HG03378 (cell line): Measurements from ENCODE around the gene CT45A8.
"Not testable (repeated sequence)": the region's sequence is repeated elsewhere in the genome, so short reads cannot be mapped to it uniquely, and the experiment has no call there.

Experiments used
- ATAC-seq: cut with Tn5 transposase; IDR thresholded peaks from one replicate; pipeline ENCODE4 v1.9.1; 2021; ENCODE audit warnings: mild to moderate bottlenecking, moderate library complexity; ENCODE audit not compliant: unreplicated experiment

Gene CT45A8, protein sequence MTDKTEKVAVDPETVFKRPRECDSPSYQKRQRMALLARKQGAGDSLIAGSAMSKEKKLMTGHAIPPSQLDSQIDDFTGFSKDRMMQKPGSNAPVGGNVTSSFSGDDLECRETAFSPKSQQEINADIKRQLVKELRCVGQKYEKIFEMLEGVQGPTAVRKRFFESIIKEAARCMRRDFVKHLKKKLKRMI

DNA sequence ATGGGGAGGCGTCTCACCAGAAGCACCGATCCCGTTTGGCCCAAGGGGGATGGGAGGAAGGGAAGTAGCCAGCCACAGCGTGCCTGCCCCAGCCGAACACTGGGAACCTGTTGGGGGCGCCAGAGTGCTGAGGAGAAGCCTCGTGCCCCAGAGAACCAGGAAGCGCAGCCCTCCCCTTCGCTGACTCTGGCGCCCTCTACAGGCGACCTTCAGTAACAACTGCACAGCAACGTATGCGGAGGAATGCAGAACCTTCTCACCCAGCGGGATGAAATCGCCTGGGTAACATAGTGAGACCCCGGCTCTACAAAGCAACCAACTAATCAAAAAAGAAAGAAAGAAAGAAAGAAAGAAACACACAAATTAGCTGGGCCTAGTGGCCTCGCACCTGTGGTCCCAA lies at the start of gene CT45A8:
Gene CT45A8, minus strand, starts transcription at position 101 of the 400 bp plus-strand sequence. CDS start 3,755 bp downstream, outside the sequence.
- ATAC-seq = not testable (repeated sequence)

DNA sequence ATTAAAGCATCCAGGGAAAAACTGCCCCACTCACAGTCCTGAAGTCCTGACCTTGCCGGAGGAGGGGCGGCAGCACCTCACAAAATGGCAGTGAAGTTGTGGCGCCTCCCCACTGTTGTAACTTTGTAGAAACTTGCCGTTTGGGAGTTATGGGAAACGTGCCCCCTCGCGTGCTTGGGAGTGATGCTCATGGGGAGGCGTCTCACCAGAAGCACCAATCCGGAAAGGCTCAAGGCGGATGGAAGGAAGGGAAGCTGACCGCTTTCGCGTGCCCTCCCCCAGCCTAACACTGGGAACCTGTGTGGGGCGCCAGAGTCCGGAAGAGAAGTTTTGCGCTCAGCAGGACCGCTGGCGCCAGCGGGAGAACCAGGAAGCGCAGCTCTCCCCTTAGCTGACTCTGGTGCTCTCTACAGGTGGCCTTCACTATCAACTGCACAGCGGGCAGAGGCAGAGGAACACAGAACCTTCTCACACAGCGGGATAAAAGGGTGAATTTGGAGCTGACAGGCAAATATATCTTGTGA lies 39.0 kb upstream of the CT45A8 start, which contains the start of the genes CT45A10 and SAGE1:
Gene CT45A10, minus strand, starts transcription at position 151 of the 524 bp plus-strand sequence. CDS start 8,100 bp downstream, outside the sequence.
Gene SAGE1, plus strand, starts transcription at position 423 of the 524 bp plus-strand sequence. CDS start 2,527 bp downstream, outside the sequence.
- ATAC-seq = no peak

DNA sequence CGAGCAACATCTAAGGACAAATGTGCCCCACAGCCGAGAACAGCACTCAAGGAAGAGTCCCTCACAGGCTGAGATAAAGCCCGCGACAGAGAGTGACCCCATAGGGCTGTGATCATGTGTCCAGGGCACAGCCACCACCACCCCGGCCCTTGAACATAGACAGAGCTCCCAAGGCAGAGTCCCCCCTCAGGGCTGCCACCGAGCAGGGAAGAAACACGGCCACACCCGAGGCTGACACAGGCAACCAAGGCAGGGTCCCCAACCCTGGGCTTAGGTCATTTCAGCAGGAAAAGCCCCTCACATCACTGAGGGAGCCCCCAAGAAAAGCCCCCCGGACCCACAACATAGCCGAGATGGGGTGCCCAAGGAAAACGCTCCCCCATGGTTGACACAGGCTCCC lies 38.4 kb upstream of the CT45A8 start:
- ATAC-seq = no peak

DNA sequence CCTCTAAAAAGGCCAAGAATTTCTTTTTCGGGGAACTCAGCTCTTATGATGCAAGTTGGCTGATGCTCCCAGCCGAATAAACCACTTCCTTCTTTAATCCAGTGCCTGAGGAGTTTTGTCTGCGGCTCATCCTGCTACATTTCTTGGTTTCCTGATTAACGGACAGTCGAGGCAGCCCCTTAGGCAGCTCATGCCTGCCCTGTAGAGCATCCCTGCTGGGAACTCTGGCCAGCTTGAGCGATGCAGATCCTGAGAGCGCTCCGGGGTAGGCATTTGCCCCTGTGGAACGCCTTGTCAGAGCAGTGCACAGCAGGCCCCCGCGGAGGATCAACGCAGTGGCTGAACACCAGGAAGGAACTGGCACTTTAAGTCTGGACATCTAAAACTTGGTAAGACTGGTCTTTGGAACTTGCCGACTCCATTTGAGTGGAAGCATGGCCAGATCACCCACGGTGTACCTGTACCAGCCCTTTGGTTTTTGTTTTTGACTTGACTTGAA lies 35.8 kb upstream of the CT45A8 start:
- no peak for ATAC-seq

DNA sequence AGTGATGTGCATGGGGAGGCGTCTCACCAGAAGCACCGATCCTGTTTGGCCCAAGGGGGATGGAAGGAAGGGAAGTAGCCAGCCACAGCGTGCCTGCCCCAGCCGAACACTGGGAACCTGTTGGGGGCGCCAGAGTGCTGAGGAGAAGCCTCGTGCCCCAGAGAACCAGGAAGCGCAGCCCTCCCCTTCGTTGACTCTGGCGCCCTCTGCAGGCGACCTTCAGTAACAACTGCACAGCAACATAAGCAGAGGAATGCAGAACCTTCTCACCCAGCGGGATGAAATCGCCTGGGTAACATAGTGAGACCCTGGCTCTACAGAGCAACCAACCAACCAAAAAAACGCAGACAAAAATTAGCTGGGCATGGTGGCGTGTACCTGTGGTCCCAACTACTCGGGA lies 34.6 kb upstream of the CT45A8 start:
- ATAC-seq = not testable (repeated sequence)

DNA sequence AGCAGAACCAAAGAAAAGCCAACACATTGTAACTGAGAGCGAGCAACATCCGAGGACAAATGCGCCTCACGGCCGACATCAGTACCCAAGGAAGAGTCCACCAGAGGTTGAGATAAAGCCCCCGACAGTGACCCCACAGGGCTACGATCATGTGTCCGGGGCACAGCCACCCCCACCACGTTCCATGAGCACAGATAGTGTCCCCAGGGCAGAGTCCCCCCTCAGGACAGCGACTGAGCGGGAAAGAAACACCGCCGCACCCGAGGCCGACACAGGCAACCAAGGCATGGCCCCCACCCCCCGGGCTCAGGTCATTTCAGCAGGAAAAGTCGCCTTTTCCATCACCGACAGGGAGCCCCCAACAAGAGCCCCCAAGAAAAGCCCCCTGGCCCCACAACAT lies 33.9 kb upstream of the CT45A8 start:
- not testable (repeated sequence) for ATAC-seq

DNA sequence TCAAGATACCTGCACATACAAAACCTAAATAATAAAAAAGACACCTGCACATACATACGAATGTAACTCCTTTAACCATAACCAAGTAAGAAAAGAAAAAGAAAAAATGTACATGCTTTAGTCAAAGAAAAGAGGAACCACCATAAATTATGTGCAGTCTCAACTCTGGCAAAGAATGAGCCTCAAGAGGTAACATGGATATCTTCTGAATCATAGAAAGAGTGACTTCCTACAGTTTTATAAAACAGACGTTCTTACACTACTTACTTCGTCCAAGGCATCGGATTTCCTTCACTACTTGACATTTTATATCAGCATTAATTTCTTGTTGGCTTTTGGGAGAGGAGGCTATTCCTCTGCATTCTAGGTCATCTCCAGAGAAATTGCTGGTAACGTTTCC lies 28.4 kb upstream of the CT45A8 start:
- not testable (repeated sequence) for ATAC-seq

DNA sequence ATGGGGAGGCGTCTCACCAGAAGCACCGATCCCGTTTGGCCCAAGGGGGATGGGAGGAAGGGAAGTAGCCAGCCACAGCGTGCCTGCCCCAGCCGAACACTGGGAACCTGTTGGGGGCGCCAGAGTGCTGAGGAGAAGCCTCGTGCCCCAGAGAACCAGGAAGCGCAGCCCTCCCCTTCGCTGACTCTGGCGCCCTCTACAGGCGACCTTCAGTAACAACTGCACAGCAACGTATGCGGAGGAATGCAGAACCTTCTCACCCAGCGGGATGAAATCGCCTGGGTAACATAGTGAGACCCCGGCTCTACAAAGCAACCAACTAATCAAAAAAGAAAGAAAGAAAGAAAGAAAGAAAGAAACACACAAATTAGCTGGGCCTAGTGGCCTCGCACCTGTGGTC lies 17.4 kb upstream of the CT45A8 start, which contains the start of gene CT45A9:
Gene CT45A9, minus strand, starts transcription at position 101 of the 400 bp plus-strand sequence. CDS start 3,751 bp downstream, outside the sequence.
- ATAC-seq = not testable (repeated sequence)

DNA sequence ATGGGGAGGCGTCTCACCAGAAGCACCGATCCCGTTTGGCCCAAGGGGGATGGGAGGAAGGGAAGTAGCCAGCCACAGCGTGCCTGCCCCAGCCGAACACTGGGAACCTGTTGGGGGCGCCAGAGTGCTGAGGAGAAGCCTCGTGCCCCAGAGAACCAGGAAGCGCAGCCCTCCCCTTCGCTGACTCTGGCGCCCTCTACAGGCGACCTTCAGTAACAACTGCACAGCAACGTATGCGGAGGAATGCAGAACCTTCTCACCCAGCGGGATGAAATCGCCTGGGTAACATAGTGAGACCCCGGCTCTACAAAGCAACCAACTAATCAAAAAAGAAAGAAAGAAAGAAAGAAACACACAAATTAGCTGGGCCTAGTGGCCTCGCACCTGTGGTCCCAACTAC lies 17.2 kb downstream of the CT45A8 start, which contains the start of gene CT45A7:
Gene CT45A7, minus strand, starts transcription at position 101 of the 400 bp plus-strand sequence. CDS start 3,747 bp downstream, outside the sequence.
- ATAC-seq = not testable (repeated sequence)

DNA sequence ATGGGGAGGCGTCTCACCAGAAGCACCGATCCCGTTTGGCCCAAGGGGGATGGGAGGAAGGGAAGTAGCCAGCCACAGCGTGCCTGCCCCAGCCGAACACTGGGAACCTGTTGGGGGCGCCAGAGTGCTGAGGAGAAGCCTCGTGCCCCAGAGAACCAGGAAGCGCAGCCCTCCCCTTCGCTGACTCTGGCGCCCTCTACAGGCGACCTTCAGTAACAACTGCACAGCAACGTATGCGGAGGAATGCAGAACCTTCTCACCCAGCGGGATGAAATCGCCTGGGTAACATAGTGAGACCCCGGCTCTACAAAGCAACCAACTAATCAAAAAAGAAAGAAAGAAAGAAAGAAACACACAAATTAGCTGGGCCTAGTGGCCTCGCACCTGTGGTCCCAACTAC lies 34.4 kb downstream of the CT45A8 start, which contains the start of gene CT45A2:
Gene CT45A2, minus strand, starts transcription at position 101 of the 400 bp plus-strand sequence. CDS start 3,747 bp downstream, outside the sequence.
- not testable (repeated sequence) for ATAC-seq

DNA sequence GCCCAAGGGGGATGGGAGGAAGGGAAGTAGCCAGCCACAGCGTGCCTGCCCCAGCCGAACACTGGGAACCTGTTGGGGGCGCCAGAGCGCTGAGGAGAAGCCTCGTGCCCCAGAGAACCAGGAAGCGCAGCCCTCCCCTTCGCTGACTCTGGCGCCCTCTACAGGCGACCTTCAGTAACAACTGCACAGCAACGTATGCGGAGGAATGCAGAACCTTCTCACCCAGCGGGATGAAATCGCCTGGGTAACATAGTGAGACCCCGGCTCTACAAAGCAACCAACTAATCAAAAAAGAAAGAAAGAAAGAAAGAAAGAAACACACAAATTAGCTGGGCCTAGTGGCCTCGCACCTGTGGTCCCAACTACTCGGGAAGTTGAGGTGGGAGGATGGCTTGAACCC lies 51.7 kb downstream of the CT45A8 start, which contains the start of gene CT45A6:
Gene CT45A6, minus strand, starts transcription at position 101 of the 400 bp plus-strand sequence. CDS start 3,794 bp downstream, outside the sequence.
- ATAC-seq = not testable (repeated sequence)
